SK-N-SH treated with all-trans-retinoic acid at 6 μM for 48 hours (cell line): ENCODE results near the gene IFI16.

Source experiments
- ATAC-seq: fragments of 200-7000 bp; cut with Tn5 transposase; 3 replicates; pipeline ENCODE4 v1.9.1; 2020; ENCODE audit warnings: mild to moderate bottlenecking, moderate library complexity
- ARNTL ChIP-seq: fragments of 450-650 bp; formaldehyde crosslinking; IDR thresholded peaks from 2 replicates; pipeline ENCODE4 v1.5.0; 2020; ENCODE audit warnings: low read depth, mild to moderate bottlenecking, moderate library complexity, borderline replicate concordance
- BACH2 ChIP-seq: fragments of 250-450 bp; sonication (Bioruptor Pico); IDR thresholded peaks from 2 replicates; pipeline ENCODE4 v1.9.0; 2021; ENCODE audit warnings: mild to moderate bottlenecking, borderline replicate concordance
- CREB5 ChIP-seq: fragments of 250-450 bp; sonication (Bioruptor Pico); IDR thresholded peaks from 2 replicates; pipeline ENCODE4 v1.5.1; 2020; ENCODE audit warnings: low read depth, mild to moderate bottlenecking, moderate library complexity
- CSDC2 ChIP-seq: fragments of 250-450 bp; sonication (Bioruptor Pico); IDR thresholded peaks from 2 replicates; pipeline ENCODE4 v1.5.0; 2020; ENCODE audit warnings: mild to moderate bottlenecking, moderate library complexity
- CSRNP3 ChIP-seq: fragments of 250-450 bp; sonication (Bioruptor Pico); IDR thresholded peaks from 2 replicates; pipeline ENCODE4 v1.5.1; 2021; ENCODE audit warnings: mild to moderate bottlenecking, moderate library complexity
- ESRRG ChIP-seq: fragments of 250-450 bp; sonication (Bioruptor Pico); IDR thresholded peaks from 2 replicates; pipeline ENCODE4 v1.6.1; 2021; ENCODE audit warnings: mild to moderate bottlenecking
- GLIS3 ChIP-seq: fragments of 250-450 bp; sonication (Bioruptor Pico); IDR thresholded peaks from 2 replicates; pipeline ENCODE4 v1.5.0; 2020; ENCODE audit warnings: mild to moderate bottlenecking, moderate library complexity
- OSR1 ChIP-seq: fragments of 250-450 bp; sonication (Bioruptor Pico); IDR thresholded peaks from 2 replicates; pipeline ENCODE4 v1.8.0; 2022; ENCODE audit warnings: moderate library complexity, mild to moderate bottlenecking, inconsistent platforms
- PATZ1 ChIP-seq: fragments of 250-450 bp; sonication (Bioruptor Pico); IDR thresholded peaks from 2 replicates; pipeline ENCODE4 v1.8.0; 2020; ENCODE audit warnings: mild to moderate bottlenecking, moderate library complexity, borderline replicate concordance
- POU6F1 ChIP-seq: fragments of 250-450 bp; sonication (Bioruptor Pico); IDR thresholded peaks from 2 replicates; pipeline ENCODE4 v1.8.0; 2021; ENCODE audit warnings: low read depth, mild to moderate bottlenecking, moderate library complexity, borderline replicate concordance
- PPARA ChIP-seq: fragments of 250-450 bp; sonication (Bioruptor Pico); IDR thresholded peaks from 2 replicates; pipeline ENCODE4 v1.5.0; 2020; ENCODE audit warnings: mild to moderate bottlenecking, borderline replicate concordance
- RARB ChIP-seq: fragments of 250-450 bp; sonication (Bioruptor Pico); IDR thresholded peaks from 2 replicates; pipeline ENCODE4 v1.8.0; 2021; ENCODE audit warnings: mild to moderate bottlenecking, moderate library complexity
- SNAI2 ChIP-seq: fragments of 250-450 bp; sonication (Bioruptor Pico); IDR thresholded peaks from 2 replicates; pipeline ENCODE4 v1.5.0; 2020; ENCODE audit warnings: mild to moderate bottlenecking, moderate library complexity
- TCF4 ChIP-seq: fragments of 250-450 bp; sonication (Bioruptor Pico); IDR thresholded peaks from 2 replicates; pipeline ENCODE4 v1.8.0; 2021; ENCODE audit warnings: mild to moderate bottlenecking, moderate library complexity, borderline replicate concordance
- TOX ChIP-seq: fragments of 250-450 bp; sonication (Bioruptor Pico); IDR thresholded peaks from 2 replicates; pipeline ENCODE4 v1.8.0; 2021; ENCODE audit warnings: mild to moderate bottlenecking, moderate library complexity, borderline replicate concordance
- TSHZ2 ChIP-seq: fragments of 250-450 bp; sonication (Bioruptor Pico); IDR thresholded peaks from 2 replicates; pipeline ENCODE4 v1.5.0; 2020; ENCODE audit warnings: mild to moderate bottlenecking, moderate library complexity
- ZC3H10 ChIP-seq: fragments of 250-450 bp; sonication (Bioruptor Pico); IDR thresholded peaks from 2 replicates; pipeline ENCODE4 v1.5.1; 2021; ENCODE audit warnings: mild to moderate bottlenecking, moderate library complexity
- ZFP30 ChIP-seq: fragments of 450-650 bp; formaldehyde crosslinking; IDR thresholded peaks from 2 replicates; pipeline ENCODE4 v1.5.0; 2022; ENCODE audit warnings: mild to moderate bottlenecking, moderate library complexity
- ZNF565 ChIP-seq: fragments of 450-650 bp; formaldehyde crosslinking; conservative IDR thresholded peaks from 2 replicates; pipeline ENCODE4 v1.5.0; 2020; ENCODE audit warnings: low read depth, mild to moderate bottlenecking, moderate library complexity
- ZNF70 ChIP-seq: fragments of 450-650 bp; formaldehyde crosslinking; IDR thresholded peaks from 2 replicates; pipeline ENCODE4 v1.5.0; 2020; ENCODE audit warnings: mild to moderate bottlenecking, moderate library complexity
- ZNF8 ChIP-seq: fragments of 450-650 bp; formaldehyde crosslinking; IDR thresholded peaks from 2 replicates; pipeline ENCODE4 v1.5.0; 2020; ENCODE audit warnings: mild to moderate bottlenecking, moderate library complexity

Gene IFI16

GRCh38 chr1:159054427-159054826, 44.7 kb downstream of the IFI16 start:
- no peak for TF ChIP-seq POU6F1 (CRISPR knock-in tag)
- no peak for TF ChIP-seq TOX
- TF ChIP-seq PPARA (CRISPR knock-in tag) = no peak
- no peak for TF ChIP-seq ZNF8
- no peak for TF ChIP-seq ZNF70 (CRISPR knock-in tag)
- TF ChIP-seq ARNTL (CRISPR knock-in tag) = no peak
- no peak for TF ChIP-seq OSR1
- no peak for TF ChIP-seq CSRNP3 (CRISPR knock-in tag)
- TF ChIP-seq ZNF565 (CRISPR knock-in tag) = no peak
- TF ChIP-seq TSHZ2 = no peak
- ATAC-seq = no peak

DNA sequence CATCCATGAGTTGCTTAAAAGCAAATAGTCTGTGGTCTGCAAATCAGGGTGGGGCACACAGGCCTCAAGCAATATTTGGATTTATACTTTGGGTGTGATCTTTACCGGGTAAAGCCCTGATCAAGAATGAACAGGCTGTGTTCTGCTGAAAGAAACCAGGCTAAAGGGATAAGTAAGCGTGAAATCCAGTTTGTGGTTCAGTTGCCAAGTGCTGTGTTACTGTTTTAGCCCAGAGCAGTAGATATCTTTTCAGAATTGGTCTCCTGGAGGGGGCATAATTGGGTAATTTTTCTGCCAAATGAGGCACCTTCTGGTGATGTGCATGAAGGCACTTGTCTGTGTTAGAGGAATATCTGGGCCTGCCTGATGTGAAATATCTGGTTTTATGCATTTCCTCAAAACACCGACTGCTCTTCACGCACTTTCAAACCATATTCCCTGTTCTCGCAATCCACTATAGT, 45.5 kb downstream of the IFI16 start:
- TF ChIP-seq TSHZ2 (no peak), SNAI2 (CRISPR knock-in tag) (no peak), GLIS3 (CRISPR knock-in tag) (no peak), CSRNP3 (CRISPR knock-in tag) (no peak), CSDC2 (CRISPR knock-in tag) (no peak), PATZ1 (CRISPR knock-in tag) (no peak), ZFP30 (CRISPR knock-in tag) (no peak), OSR1 (no peak), CREB5 (CRISPR knock-in tag) (no peak), ZC3H10 (CRISPR knock-in tag) (no peak), BACH2 (no peak), ZNF565 (CRISPR knock-in tag) (no peak), TCF4 (no peak), ESRRG (no peak), ZNF70 (CRISPR knock-in tag) (no peak), TOX (no peak), RARB (no peak)
- no peak for ATAC-seq
